Immature natural killer cell (primary cell): ENCODE data around the gene NKAIN2. TPM values are rescaled to one million over a fixed set of nuclear protein-coding genes. Genes with fewer than 3 reads are reported as not detected.
"Not testable (repeated sequence)": the region's sequence is repeated elsewhere in the genome, so short reads cannot be mapped to it uniquely, and the experiment has no call there.

Experiments
- DNase-seq, 3 donors: peaks; one replicate each; pipeline ENCODE4 v3.0.0; 2022; ENCODE audit warnings: mixed read lengths in 1 of 3
- H3K27ac Mint-ChIP-seq, 6 donors: one replicate each; pipeline ENCODE4 v1.8.0; 2020; ENCODE audit warnings: mixed read lengths in 6 of 6, mild to moderate bottlenecking in 5 of 6, inconsistent platforms in 4 of 6, moderate library complexity in 3 of 6
- H3K27me3 Mint-ChIP-seq, 3 donors: one replicate each; pipeline ENCODE4 v1.8.0; 2020 to 2021; ENCODE audit warnings: low read depth in 3 of 3, mild to moderate bottlenecking in 3 of 3, mixed read lengths in 3 of 3, moderate library complexity in 3 of 3, inconsistent platforms in 1 of 3
- H3K36me3 Mint-ChIP-seq, 3 donors: one replicate each; pipeline ENCODE4 v1.8.0; 2020; ENCODE audit warnings: mixed read lengths in 3 of 3, inconsistent platforms in 2 of 3, mild to moderate bottlenecking in 2 of 3
- H3K4me1 Mint-ChIP-seq, 2 donors: one replicate each; pipeline ENCODE4 v1.8.0; 2020; ENCODE audit warnings: inconsistent platforms in 2 of 2, mild to moderate bottlenecking in 2 of 2, mixed read lengths in 2 of 2, moderate library complexity in 1 of 2
- H3K4me3 Mint-ChIP-seq, 5 donors: one replicate each; pipeline ENCODE4 v1.8.0; 2020; ENCODE audit warnings: mild to moderate bottlenecking in 5 of 5, mixed read lengths in 5 of 5, inconsistent platforms in 3 of 5, moderate library complexity in 3 of 5
- H3K9me3 Mint-ChIP-seq, 6 donors: one replicate each; pipeline ENCODE4 v1.8.0; 2020; ENCODE audit warnings: mild to moderate bottlenecking in 6 of 6, mixed read lengths in 6 of 6, inconsistent platforms in 4 of 6, moderate library complexity in 3 of 6
- polyA plus RNA-seq, 3 donors: library from polyadenylated mRNA; unstranded; fragments of 300-500 nt; fragmentation: Illumina TruSeq; gene quantifications; one replicate each; pipeline ENCODE4 v1.2.3, GENCODE V29; 2021

NKAIN2 gene
- polyA plus RNA-seq, 3 donors from 2014 or later, result not detected

GRCh38 chr6:124223611-124224345, 420.1 kb downstream of the NKAIN2 start:
- H3K4me3 Mint-ChIP-seq, result no peak overlapping the region
- DNase-seq, result no peak

GRCh38 chr6:124226396-124226795, 422.7 kb downstream of the NKAIN2 start:
- H3K27me3 Mint-ChIP-seq, result no peaks in the 10 kb centered on the region
- no peak for DNase-seq
- H3K4me1 Mint-ChIP-seq, result no peaks in the 10 kb centered on the region
- no peak overlapping the region for H3K27ac Mint-ChIP-seq
- H3K4me3 Mint-ChIP-seq, result no peak overlapping the region
- peaks cover 0 to 10% (median 6%) of the 10 kb centered on the region in 3 donors for H3K36me3 Mint-ChIP-seq
- peaks cover 11 to 47% (median 23%) of the 10 kb centered on the region in 6 donors for H3K9me3 Mint-ChIP-seq

More at GRCh38 chr6:124223611-124224345, 420.1 kb downstream of the NKAIN2 start:
- Mint-ChIP-seq H3K9me3 (peaks cover 3 to 39% (median 11%) of the 10 kb centered on the region in 6 donors), H3K36me3 (peaks cover 0 to 6% (median 4%) of the 10 kb centered on the region in 3 donors), H3K27me3 (no peaks in the 10 kb centered on the region), H3K27ac (no peak overlapping the region), H3K4me1 (no peaks in the 10 kb centered on the region)

- H3K4me1 Mint-ChIP-seq, result no peaks in the 10 kb centered on the region
- no peak for DNase-seq
- H3K27me3 Mint-ChIP-seq, result no peaks in the 10 kb centered on the region
- H3K4me3 Mint-ChIP-seq, result no peak overlapping the region
- H3K36me3 Mint-ChIP-seq, result peaks cover 0 to 7% (median 0%) of the 10 kb centered on the region in 3 donors
- peaks cover 8 to 48% (median 19%) of the 10 kb centered on the region in 6 donors for H3K9me3 Mint-ChIP-seq
- no peak overlapping the region for H3K27ac Mint-ChIP-seq
Observed at GRCh38 chr6:124233221-124233620, 429.6 kb downstream of the NKAIN2 start.

- H3K4me3 Mint-ChIP-seq, result no peak overlapping the region
- H3K9me3 Mint-ChIP-seq, result peaks cover 8 to 44% (median 20%) of the 10 kb centered on the region in 6 donors
- H3K36me3 Mint-ChIP-seq, result no peaks in the 10 kb centered on the region
- no peak overlapping the region for H3K27ac Mint-ChIP-seq
- peaks cover 0 to 2% (median 0%) of the 10 kb centered on the region in 3 donors for H3K27me3 Mint-ChIP-seq
- no peaks in the 10 kb centered on the region for H3K4me1 Mint-ChIP-seq
- no peak for DNase-seq
Observed at GRCh38 chr6:124234801-124235200, 431.1 kb downstream of the NKAIN2 start.

GRCh38 chr6:124237911-124238310, 434.2 kb downstream of the NKAIN2 start:
- Mint-ChIP-seq H3K36me3 (no peaks in the 10 kb centered on the region), H3K4me1 (no peaks in the 10 kb centered on the region), H3K4me3 (no peak overlapping the region), H3K27ac (no peak overlapping the region), H3K27me3 (peaks cover 0 to 3% (median 0%) of the 10 kb centered on the region in 3 donors), H3K9me3 (peaks cover 12 to 42% (median 23%) of the 10 kb centered on the region in 6 donors)
- DNase-seq, result no peak

- not testable (repeated sequence) for H3K36me3 Mint-ChIP-seq, DNase-seq, H3K27me3 Mint-ChIP-seq, H3K4me1 Mint-ChIP-seq, H3K27ac Mint-ChIP-seq, H3K4me3 Mint-ChIP-seq
- peaks cover 13 to 45% (median 24%) of the 10 kb centered on the region in 6 donors for H3K9me3 Mint-ChIP-seq
Observed at GRCh38 chr6:124238408-124238807, 434.7 kb downstream of the NKAIN2 start.

GRCh38 chr6:124254941-124255685, 451.4 kb downstream of the NKAIN2 start:
- H3K4me3 Mint-ChIP-seq, result no peak overlapping the region
- no peak overlapping the region for H3K27ac Mint-ChIP-seq
- no peaks in the 10 kb centered on the region for H3K4me1 Mint-ChIP-seq

GRCh38 chr6:124260337-124260736, 456.7 kb downstream of the NKAIN2 start:
- Mint-ChIP-seq H3K27ac (no peak overlapping the region), H3K9me3 (peaks cover 2 to 29% (median 14%) of the 10 kb centered on the region in 6 donors), H3K27me3 (peaks cover 0 to 2% (median 2%) of the 10 kb centered on the region in 3 donors), H3K4me1 (no peaks in the 10 kb centered on the region), H3K36me3 (no peaks in the 10 kb centered on the region), H3K4me3 (no peak overlapping the region)
- DNase-seq, result no peak

More at GRCh38 chr6:124254941-124255685, 451.4 kb downstream of the NKAIN2 start:
- Mint-ChIP-seq H3K36me3 (no peaks in the 10 kb centered on the region), H3K27me3 (no peaks in the 10 kb centered on the region), H3K9me3 (peaks cover under 1 to 26% (median 15%) of the 10 kb centered on the region in 6 donors)
- DNase-seq, result no peak

- Mint-ChIP-seq H3K27ac (no peak overlapping the region), H3K4me3 (no peak overlapping the region), H3K4me1 (no peaks in the 10 kb centered on the region), H3K9me3 (peaks cover 0 to 30% (median 14%) of the 10 kb centered on the region in 6 donors), H3K27me3 (no peaks in the 10 kb centered on the region), H3K36me3 (peaks cover 0 to 4% (median 0%) of the 10 kb centered on the region in 3 donors)
- no peak for DNase-seq
Observed at GRCh38 chr6:124269733-124270132, 466.1 kb downstream of the NKAIN2 start.

GRCh38 chr6:124273701-124274100, 470.0 kb downstream of the NKAIN2 start:
- H3K27ac Mint-ChIP-seq, result no peak overlapping the region
- H3K4me3 Mint-ChIP-seq, result no peak overlapping the region

GRCh38 chr6:124282541-124282940, 478.9 kb downstream of the NKAIN2 start:
- H3K4me3 Mint-ChIP-seq, result no peak overlapping the region

More at GRCh38 chr6:124273701-124274100, 470.0 kb downstream of the NKAIN2 start:
- Mint-ChIP-seq H3K36me3 (peaks cover 0 to 4% (median 0%) of the 10 kb centered on the region in 3 donors), H3K4me1 (no peaks in the 10 kb centered on the region), H3K27me3 (no peaks in the 10 kb centered on the region), H3K9me3 (peaks cover 2 to 39% (median 18%) of the 10 kb centered on the region in 6 donors)
- DNase-seq, result no peak

GRCh38 chr6:124283486-124283885, 479.8 kb downstream of the NKAIN2 start:
- DNase-seq, result no peak
- peaks cover 0 to 37% (median 8%) of the 10 kb centered on the region in 6 donors for H3K9me3 Mint-ChIP-seq
- H3K4me3 Mint-ChIP-seq, result no peak overlapping the region
- no peak overlapping the region for H3K27ac Mint-ChIP-seq
- no peaks in the 10 kb centered on the region for H3K4me1 Mint-ChIP-seq
- H3K27me3 Mint-ChIP-seq, result no peaks in the 10 kb centered on the region
- H3K36me3 Mint-ChIP-seq, result no peaks in the 10 kb centered on the region

More at GRCh38 chr6:124282541-124282940, 478.9 kb downstream of the NKAIN2 start:
- H3K9me3 Mint-ChIP-seq, result peaks cover 0 to 30% (median 8%) of the 10 kb centered on the region in 6 donors
- no peak overlapping the region for H3K27ac Mint-ChIP-seq
- H3K36me3 Mint-ChIP-seq, result no peaks in the 10 kb centered on the region
- no peaks in the 10 kb centered on the region for H3K4me1 Mint-ChIP-seq
- no peaks in the 10 kb centered on the region for H3K27me3 Mint-ChIP-seq
- no peak for DNase-seq

GRCh38 chr6:124285146-124285545, 481.5 kb downstream of the NKAIN2 start:
- Mint-ChIP-seq H3K27ac (no peak overlapping the region), H3K36me3 (no peaks in the 10 kb centered on the region), H3K9me3 (peaks cover 0 to 37% (median 10%) of the 10 kb centered on the region in 6 donors), H3K27me3 (no peaks in the 10 kb centered on the region), H3K4me3 (no peak overlapping the region), H3K4me1 (no peaks in the 10 kb centered on the region)
- no peak for DNase-seq
